Thoracic aorta (tissue), 2 donors: ENCODE results near the gene MPZL3. TPM values are rescaled to one million over a fixed set of nuclear protein-coding genes. Genes with fewer than 3 reads are reported as not detected.

Source experiments
- ATAC-seq: fragments of 150-250 bp; one replicate; pipeline ENCODE4 v1.8.0; 2017; ENCODE audit warnings: low read depth; ENCODE audit not compliant: insufficient number of reproducible peaks, low FRiP score
- DNase-seq: peaks from one replicate; pipeline ENCODE4 v3.0.0-alpha.2; 2020; ENCODE audit warnings: low spot score
- H3K27ac ChIP-seq, 2 donors: fragments of 200-600 bp; sonication (generic); 1 replicate in 1 of 2; 2 replicates in 1 of 2; pipeline ENCODE4 v1.5.1; 2016; ENCODE audit warnings: mild to moderate bottlenecking in 2 of 2, moderate library complexity in 2 of 2
- H3K27me3 ChIP-seq: fragments of 200-600 bp; sonication (generic); replicated peaks from 2 replicates; pipeline ENCODE4 v1.6.0; 2016; ENCODE audit warnings: mild to moderate bottlenecking; ENCODE audit not compliant: insufficient read depth
- H3K36me3 ChIP-seq: fragments of 200-600 bp; sonication (generic); one replicate; pipeline ENCODE4 v1.5.1; 2016
- H3K4me1 ChIP-seq, 2 donors: fragments of 200-600 bp; sonication (generic); 1 replicate in 1 of 2; 2 replicates in 1 of 2; pipeline versions ENCODE4 v1.5.1 to v1.6.0; 2016; ENCODE audit warnings: low read depth in 2 of 2, mild to moderate bottlenecking in 1 of 2; ENCODE audit not compliant: control insufficient read depth in 1 of 2
- H3K4me3 ChIP-seq: fragments of 200-600 bp; sonication (generic); 2 replicates; pipeline ENCODE4 v1.5.1; 2016; ENCODE audit warnings: mild to moderate bottlenecking
- H3K9me3 ChIP-seq: fragments of 200-600 bp; sonication (generic); 2 replicates; pipeline ENCODE4 v1.5.1; 2016
- total RNA-seq, 2 donors: library from RNA; depleted of rRNA; stranded (reverse); fragments of >200 nt; gene quantifications; one replicate each; pipeline versions ENCODE4 v1.1.0 to v1.2.3, GENCODE V29; 2016
- TF ChIP-seq, protein P1 (sequence below): fragments of 200-600 bp; sonication (generic); IDR thresholded peaks from one replicate; pipeline ENCODE4 v1.5.1; 2019; ENCODE audit warnings: antibody characterized with exemption

The MPZL3 gene
- total RNA-seq, 2 donors from 2014 or later = 0.41 to 3.2 TPM

DNA sequence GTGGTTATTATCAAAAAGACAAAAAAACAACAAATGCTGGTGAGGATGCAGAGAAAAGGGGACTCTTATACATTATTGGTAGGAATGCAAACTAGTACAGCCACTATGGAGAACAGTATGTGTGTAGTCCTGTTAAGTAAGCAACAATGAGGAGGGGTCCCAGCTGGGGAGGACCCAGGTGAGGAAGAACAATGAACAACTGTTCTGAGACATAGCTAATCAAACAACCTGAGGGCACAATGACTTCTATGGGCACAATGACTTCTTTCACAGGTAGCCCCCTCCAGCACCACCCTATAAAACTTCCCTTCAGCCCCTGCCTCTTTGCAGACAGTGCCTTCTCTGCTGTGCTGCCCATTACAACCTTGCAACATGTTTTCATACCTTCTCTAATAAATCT lies 32.9 kb downstream of the MPZL3 start:
- TF ChIP-seq, protein P1, sequence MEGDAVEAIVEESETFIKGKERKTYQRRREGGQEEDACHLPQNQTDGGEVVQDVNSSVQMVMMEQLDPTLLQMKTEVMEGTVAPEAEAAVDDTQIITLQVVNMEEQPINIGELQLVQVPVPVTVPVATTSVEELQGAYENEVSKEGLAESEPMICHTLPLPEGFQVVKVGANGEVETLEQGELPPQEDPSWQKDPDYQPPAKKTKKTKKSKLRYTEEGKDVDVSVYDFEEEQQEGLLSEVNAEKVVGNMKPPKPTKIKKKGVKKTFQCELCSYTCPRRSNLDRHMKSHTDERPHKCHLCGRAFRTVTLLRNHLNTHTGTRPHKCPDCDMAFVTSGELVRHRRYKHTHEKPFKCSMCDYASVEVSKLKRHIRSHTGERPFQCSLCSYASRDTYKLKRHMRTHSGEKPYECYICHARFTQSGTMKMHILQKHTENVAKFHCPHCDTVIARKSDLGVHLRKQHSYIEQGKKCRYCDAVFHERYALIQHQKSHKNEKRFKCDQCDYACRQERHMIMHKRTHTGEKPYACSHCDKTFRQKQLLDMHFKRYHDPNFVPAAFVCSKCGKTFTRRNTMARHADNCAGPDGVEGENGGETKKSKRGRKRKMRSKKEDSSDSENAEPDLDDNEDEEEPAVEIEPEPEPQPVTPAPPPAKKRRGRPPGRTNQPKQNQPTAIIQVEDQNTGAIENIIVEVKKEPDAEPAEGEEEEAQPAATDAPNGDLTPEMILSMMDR = no peak

DNA sequence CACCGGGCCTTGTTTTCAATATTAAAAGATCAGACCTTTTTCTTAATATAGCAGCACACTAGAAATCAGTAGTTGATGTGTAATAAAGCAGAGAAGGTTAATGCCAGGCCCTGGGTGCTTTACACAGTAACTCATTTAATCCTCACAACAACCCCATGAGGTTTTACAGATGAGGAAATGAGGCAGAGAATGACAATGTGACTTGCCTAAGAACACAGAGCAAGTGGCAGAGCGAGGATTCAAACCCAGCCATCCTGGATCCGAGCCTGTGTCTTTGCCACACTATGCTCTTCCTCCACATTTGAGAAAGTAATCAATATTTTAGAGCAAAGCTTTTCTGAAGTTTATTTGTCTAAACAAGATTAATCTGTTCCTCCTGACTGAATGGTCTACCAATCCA lies 34.6 kb downstream of the MPZL3 start:
- no peak overlapping the region for H3K27ac ChIP-seq
- no peaks in the 10 kb centered on the region for H3K27me3 ChIP-seq
- H3K4me1 ChIP-seq = peaks cover 0 to 3% of the 10 kb centered on the region in 2 donors
- no peak overlapping the region for H3K4me3 ChIP-seq
- no peaks in the 10 kb centered on the region for H3K9me3 ChIP-seq
- TF ChIP-seq, protein P1 = no peak
- ATAC-seq = no peak
- no peak for DNase-seq
- H3K36me3 ChIP-seq = no peaks in the 10 kb centered on the region

More for the DNA sequence above, 32.9 kb downstream of the MPZL3 start:
- Histone ChIP-seq H3K4me1 (no peaks in the 10 kb centered on the region), H3K36me3 (no peaks in the 10 kb centered on the region), H3K4me3 (no peak overlapping the region), H3K27me3 (no peaks in the 10 kb centered on the region), H3K9me3 (no peaks in the 10 kb centered on the region), H3K27ac (no peak overlapping the region)
- DNase-seq = no peak
- ATAC-seq = no peak

DNA sequence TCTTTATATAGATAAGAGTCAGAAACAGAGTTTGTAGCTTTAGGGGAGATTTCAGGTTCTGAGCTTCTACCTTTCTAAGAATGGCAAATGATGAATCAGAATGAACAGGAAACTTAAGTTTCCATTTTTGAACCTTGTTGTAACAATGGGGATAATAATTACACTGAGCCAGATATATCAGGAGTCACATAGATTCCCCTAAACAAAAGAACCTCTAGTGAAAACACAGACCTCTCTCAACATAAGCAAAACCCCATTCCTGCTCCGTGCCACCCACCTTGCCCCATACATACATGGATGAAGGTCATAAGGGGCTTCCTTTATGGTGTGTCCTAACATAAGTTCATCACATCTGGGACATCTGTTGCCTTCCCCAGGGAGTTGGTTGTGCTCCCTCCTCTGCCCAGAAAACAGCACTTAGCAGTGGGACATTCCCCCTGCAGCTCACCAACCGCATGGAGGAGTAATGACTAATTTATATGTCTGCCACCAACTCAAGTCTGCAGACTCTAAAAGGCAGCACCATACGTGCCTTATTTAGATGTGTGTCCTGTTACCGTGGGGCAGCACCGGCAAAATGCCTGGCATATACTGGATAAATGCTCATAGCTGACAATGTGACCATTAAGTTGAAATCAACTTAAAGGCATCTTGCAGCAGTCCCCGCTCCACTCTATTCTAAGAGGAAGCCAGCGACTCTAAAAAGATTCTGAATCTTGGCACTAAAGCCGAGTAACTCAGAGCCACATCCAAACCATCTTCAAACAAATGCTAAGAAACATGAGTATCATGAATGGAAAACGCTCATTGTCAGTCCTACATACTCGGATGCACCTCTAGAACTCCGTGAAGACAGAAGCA lies 35.3 kb downstream of the MPZL3 start:
- H3K9me3 ChIP-seq = no peaks in the 10 kb centered on the region
- ATAC-seq (no peak), DNase-seq (no peak)
- H3K27ac ChIP-seq = no peak overlapping the region
- peak overlapping the region; percentile 11 for H3K4me3 ChIP-seq
- H3K27me3 ChIP-seq = no peaks in the 10 kb centered on the region
- H3K36me3 ChIP-seq = no peaks in the 10 kb centered on the region
- TF ChIP-seq, protein P1 = no peak
- peaks cover 0 to 3% of the 10 kb centered on the region in 2 donors for H3K4me1 ChIP-seq

DNA sequence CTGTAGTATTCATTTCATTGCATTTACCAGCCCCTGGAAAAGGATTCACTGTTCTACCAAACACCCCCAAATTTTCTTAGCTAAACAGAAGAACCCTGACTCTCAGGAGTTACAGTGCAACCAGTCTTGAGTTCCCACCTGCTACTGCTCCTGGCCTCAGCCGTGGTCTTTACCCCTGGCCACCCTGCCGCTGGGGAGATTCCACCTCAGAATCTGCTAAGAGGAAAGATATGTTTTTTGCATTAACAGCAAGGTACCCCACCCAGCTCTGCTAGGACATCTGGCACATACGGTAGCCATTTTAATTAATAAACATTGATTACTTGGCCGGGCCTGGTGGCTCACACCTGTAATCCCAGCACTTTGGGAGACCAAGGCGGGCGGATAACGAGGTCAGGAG lies 36.4 kb downstream of the MPZL3 start:
- H3K27me3 ChIP-seq = no peaks in the 10 kb centered on the region
- H3K4me1 ChIP-seq = peaks cover 0 to 3% of the 10 kb centered on the region in 2 donors
- no peaks in the 10 kb centered on the region for H3K9me3 ChIP-seq
- no peaks in the 10 kb centered on the region for H3K36me3 ChIP-seq
- no peak overlapping the region for H3K27ac ChIP-seq
- no peak overlapping the region for H3K4me3 ChIP-seq
- no peak for DNase-seq
- TF ChIP-seq, protein P1 = no peak
- ATAC-seq = no peak

DNA sequence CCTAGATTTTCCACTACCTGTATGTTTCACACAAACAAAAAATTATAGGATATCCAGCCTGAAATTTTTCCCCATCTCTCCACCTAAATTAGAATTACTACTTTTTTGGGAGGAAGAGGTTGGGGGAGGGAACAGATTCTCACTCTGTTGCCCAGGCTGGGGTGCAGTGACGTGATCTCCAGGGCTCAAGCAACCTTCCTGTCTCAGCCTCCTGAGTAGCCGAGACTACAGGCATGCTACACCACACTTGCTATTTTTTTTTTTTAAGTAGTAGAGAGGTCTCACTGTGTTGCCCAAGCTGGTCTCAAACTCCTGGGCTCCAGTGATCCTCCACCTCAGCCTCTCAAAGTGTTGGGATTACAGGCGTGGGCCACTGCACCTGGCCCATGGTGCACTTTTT lies 36.9 kb downstream of the MPZL3 start:
- no peak overlapping the region for H3K27ac ChIP-seq
- H3K27me3 ChIP-seq = no peaks in the 10 kb centered on the region
- H3K9me3 ChIP-seq = no peaks in the 10 kb centered on the region

More for the DNA sequence above, 36.9 kb downstream of the MPZL3 start:
- ATAC-seq = no peak
- H3K36me3 ChIP-seq = no peaks in the 10 kb centered on the region
- H3K4me1 ChIP-seq = peaks cover 0 to 3% of the 10 kb centered on the region in 2 donors
- no peak overlapping the region for H3K4me3 ChIP-seq
- DNase-seq = no peak
- TF ChIP-seq, protein P1 = no peak
